ENCODE data around the gene TGFB1I1.

The TGFB1I1 gene

GRCh38 chr16:31473264-31473984, 1.5 kb downstream of the TGFB1I1 start:
- no peaks in the 10 kb centered on the region for H4K20me1 ChIP-seq
- H3K27me3 ChIP-seq: no peaks in the 10 kb centered on the region
- peak overlapping the region; percentile 76 to 96 (median 91); a peak in 20 of 22 replicates for H3K4me2 ChIP-seq
- H3K9ac ChIP-seq: no peak overlapping the region
- H3K9me3 ChIP-seq (replicated peaks in 1 of 11): no peaks in the 10 kb centered on the region
- peaks cover 54 to 80% (median 74%) of the 10 kb centered on the region in 10 experiments for H3K4me1 ChIP-seq
- H3K36me3 ChIP-seq: peaks cover 0 to 11% (median 0%) of the 10 kb centered on the region in 11 experiments; a peak in 4 of 22 replicates
- H3K4me3 ChIP-seq: no peak overlapping the region; a peak in 1 of 20 replicates
- no peak for TF ChIP-seq Cebpa-rat (IDR thresholded peaks at IDR 0.05)
- H3K27ac ChIP-seq: no peak overlapping the region

GRCh38 chr16:31474173-31474714, 2.3 kb downstream of the TGFB1I1 start:
- Histone ChIP-seq H3K9me3 (replicated peaks in 1 of 11) (no peaks in the 10 kb centered on the region), H3K4me1 (peaks cover 52 to 73% (median 67%) of the 10 kb centered on the region in 10 experiments), H3K4me2 (peak overlapping the region in 5 of 11 experiments; percentile 2 to 84 (median 16); a peak in 1 of 22 replicates), H3K9ac (no peak overlapping the region), H4K20me1 (no peaks in the 10 kb centered on the region), H3K36me3 (peaks cover 0 to 11% (median 0%) of the 10 kb centered on the region in 11 experiments; a peak in 4 of 22 replicates), H3K27ac (no peak overlapping the region), H3K4me3 (no peak overlapping the region), H3K27me3 (no peaks in the 10 kb centered on the region)
- TF ChIP-seq Cebpa-rat (IDR thresholded peaks at IDR 0.05): no peak

- Histone ChIP-seq H3K9ac (no peak overlapping the region), H3K4me1 (peaks cover 52 to 75% (median 65%) of the 10 kb centered on the region in 10 experiments), H3K27ac (no peak overlapping the region), H3K36me3 (peaks cover 0 to 11% (median 0%) of the 10 kb centered on the region in 11 experiments; a peak in 4 of 22 replicates), H3K9me3 (replicated peaks in 1 of 11) (no peaks in the 10 kb centered on the region), H3K27me3 (no peaks in the 10 kb centered on the region), H4K20me1 (no peaks in the 10 kb centered on the region), H3K4me3 (no peak overlapping the region), H3K4me2 (peak overlapping the region in 8 of 11 experiments; percentile 2 to 100 (median 97); a peak in 6 of 22 replicates)
- TF ChIP-seq Cebpa-rat (IDR thresholded peaks at IDR 0.05): no peak
These were observed 3.1 kb downstream of the TGFB1I1 start for GRCh38 chr16:31474773-31475738.

GRCh38 chr16:31475946-31476302, 4.0 kb downstream of the TGFB1I1 start:
- Histone ChIP-seq H3K36me3 (peaks cover 0 to 11% (median 0%) of the 10 kb centered on the region in 11 experiments; a peak in 4 of 22 replicates), H3K4me2 (peak overlapping the region; percentile 73 to 100 (median 97); a peak in 21 of 22 replicates), H3K4me1 (peaks cover 51 to 72% (median 63%) of the 10 kb centered on the region in 10 experiments), H3K9ac (peak overlapping the region in 5 of 11 experiments; percentile 76 to 83 (median 79); a peak in 6 of 22 replicates), H3K4me3 (peak overlapping the region in 5 of 10 experiments; percentile 58 to 72 (median 67); a peak in 6 of 20 replicates), H4K20me1 (no peaks in the 10 kb centered on the region), H3K9me3 (replicated peaks in 1 of 11) (no peaks in the 10 kb centered on the region), H3K27ac (peak overlapping the region in 5 of 11 experiments; percentile 63 to 82 (median 79); a peak in 6 of 22 replicates), H3K27me3 (no peaks in the 10 kb centered on the region)
- TF ChIP-seq Cebpa-rat (IDR thresholded peaks at IDR 0.05): no peak

GRCh38 chr16:31476303-31477219, 4.6 kb downstream of the TGFB1I1 start:
- Histone ChIP-seq H3K27me3 (no peaks in the 10 kb centered on the region), H3K36me3 (peaks cover 0 to 11% (median 0%) of the 10 kb centered on the region in 11 experiments; a peak in 4 of 22 replicates)
- no peak for TF ChIP-seq Cebpa-rat (IDR thresholded peaks at IDR 0.05)

GRCh38 chr16:31477220-31478216, 5.6 kb downstream of the TGFB1I1 start:
- Histone ChIP-seq H3K4me1 (peaks cover 42 to 63% (median 54%) of the 10 kb centered on the region in 10 experiments), H3K9ac (peak overlapping the region; percentile 65 to 81 (median 78); a peak in 21 of 22 replicates), H3K4me2 (peak overlapping the region; percentile 87 to 100 (median 95)), H3K27me3 (no peaks in the 10 kb centered on the region), H3K36me3 (peaks cover 0 to 11% (median 0%) of the 10 kb centered on the region in 11 experiments; a peak in 4 of 22 replicates), H4K20me1 (no peaks in the 10 kb centered on the region), H3K4me3 (peak overlapping the region; percentile 54 to 72 (median 66)), H3K27ac (peak overlapping the region; percentile 43 to 78 (median 72); a peak in 19 of 22 replicates), H3K9me3 (replicated peaks in 1 of 11) (no peaks in the 10 kb centered on the region)
- TF ChIP-seq Cebpa-rat (IDR thresholded peaks at IDR 0.05): no peak

More at GRCh38 chr16:31476303-31477219, 4.6 kb downstream of the TGFB1I1 start:
- Histone ChIP-seq H3K9ac (peak overlapping the region; percentile 65 to 83 (median 79)), H4K20me1 (no peaks in the 10 kb centered on the region), H3K27ac (peak overlapping the region; percentile 43 to 82 (median 72); a peak in 19 of 22 replicates), H3K4me2 (peak overlapping the region; percentile 87 to 100 (median 97)), H3K4me1 (peaks cover 47 to 69% (median 60%) of the 10 kb centered on the region in 10 experiments), H3K9me3 (replicated peaks in 1 of 11) (no peaks in the 10 kb centered on the region), H3K4me3 (peak overlapping the region; percentile 54 to 72 (median 66))

GRCh38 chr16:31478956-31479355, 7.0 kb downstream of the TGFB1I1 start:
- Histone ChIP-seq H3K27me3 (no peaks in the 10 kb centered on the region), H3K4me1 (peaks cover 31 to 50% (median 43%) of the 10 kb centered on the region in 10 experiments), H3K4me2 (no peak overlapping the region; a peak in 1 of 22 replicates), H3K9ac (no peak overlapping the region), H3K4me3 (no peak overlapping the region), H4K20me1 (no peaks in the 10 kb centered on the region), H3K36me3 (peaks cover 0 to 10% (median 0%) of the 10 kb centered on the region in 11 experiments; a peak in 4 of 22 replicates), H3K9me3 (replicated peaks in 1 of 11) (no peaks in the 10 kb centered on the region), H3K27ac (no peak overlapping the region)
- no peak for TF ChIP-seq Cebpa-rat (IDR thresholded peaks at IDR 0.05)

Measured in BLaER1 treated with 17β-estradiol and CSF1 and Interleukin-3, amounts not matched to agents 10 nM and 100 nM (cell line).